HG03095 (cell line): ENCODE data around the gene KLHDC8B.

Source experiments
- ATAC-seq: cut with Tn5 transposase; IDR thresholded peaks from one replicate; pipeline ENCODE4 v1.9.1; 2021; ENCODE audit warnings: moderate library complexity; ENCODE audit not compliant: unreplicated experiment

Gene KLHDC8B

DNA sequence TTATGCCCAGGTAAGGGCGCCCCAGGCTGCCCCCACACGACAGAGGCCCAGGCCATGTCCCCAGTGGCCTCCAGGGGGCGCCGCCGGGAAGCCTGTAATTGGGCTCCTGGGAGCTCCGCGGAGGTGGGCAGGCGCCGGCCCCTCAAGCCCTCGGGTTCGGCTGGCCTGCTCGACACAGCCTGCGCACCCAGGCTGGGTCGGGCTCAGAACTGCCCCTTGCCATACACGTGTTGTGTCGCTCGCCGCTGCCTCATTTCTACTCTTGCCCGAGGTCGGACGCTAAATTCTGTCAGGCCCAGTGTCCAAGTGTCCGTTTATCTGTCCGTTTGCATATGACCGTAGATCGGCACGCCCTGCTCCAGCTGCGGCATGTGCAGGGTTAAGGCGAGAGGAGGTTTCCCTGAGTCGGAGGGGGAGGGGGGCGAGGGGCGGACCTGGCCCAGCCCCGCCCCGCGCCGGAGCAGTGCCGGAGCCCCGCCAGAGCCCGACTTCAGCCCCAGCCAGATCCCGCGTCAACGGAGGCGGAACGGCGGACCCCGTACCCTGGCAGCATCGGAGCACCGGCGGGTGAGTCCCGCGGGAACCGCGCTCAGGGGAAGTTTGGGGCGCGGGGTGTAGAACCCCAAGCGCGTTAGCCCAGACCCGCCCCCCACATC lies at the start of gene KLHDC8B:
Gene KLHDC8B (plus strand): TSS at position 480 of the 656 bp plus-strand sequence. CDS start 1,172 bp downstream, outside the sequence.
- ATAC-seq: peak; percentile 47

DNA sequence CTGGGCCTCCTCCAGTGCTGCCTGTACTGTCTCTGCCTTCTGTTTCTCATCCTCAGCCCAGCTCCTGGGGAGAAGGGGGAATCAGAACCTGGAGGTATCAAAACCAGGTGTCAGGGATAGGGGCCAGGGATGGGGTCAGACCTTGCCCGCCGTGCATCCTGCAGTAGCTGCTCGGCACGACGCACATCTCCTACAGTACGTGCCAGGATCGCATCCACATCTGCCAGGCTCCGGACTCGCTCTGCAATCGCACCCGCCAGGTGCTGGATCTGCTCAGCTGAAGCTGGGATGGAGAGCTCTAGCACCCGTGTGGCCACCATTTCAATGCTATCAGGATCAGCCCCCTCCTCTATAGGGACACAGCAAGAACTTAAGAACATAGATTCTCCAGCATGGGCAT lies 49.4 kb upstream of the KLHDC8B start:
- no peak for ATAC-seq

DNA sequence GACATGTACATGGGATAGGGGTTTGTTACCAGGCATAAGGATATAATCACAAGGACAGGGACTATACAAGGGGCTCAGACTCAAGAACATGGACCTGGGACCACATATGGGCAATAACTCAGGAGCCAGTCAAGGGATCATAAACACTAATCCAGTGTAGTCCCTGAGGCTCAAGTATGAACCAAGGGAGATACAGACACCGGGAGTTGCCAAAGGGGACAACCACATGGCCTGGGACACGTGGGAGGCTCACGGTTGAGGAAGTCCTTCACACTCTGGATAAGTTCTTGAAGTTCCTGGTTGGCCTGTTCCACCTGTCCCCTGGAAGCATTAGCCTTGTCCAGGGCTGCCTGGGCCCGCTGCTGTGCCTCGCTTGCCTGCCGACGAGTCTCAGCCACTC lies 48.9 kb upstream of the KLHDC8B start:
- ATAC-seq: no peak

DNA sequence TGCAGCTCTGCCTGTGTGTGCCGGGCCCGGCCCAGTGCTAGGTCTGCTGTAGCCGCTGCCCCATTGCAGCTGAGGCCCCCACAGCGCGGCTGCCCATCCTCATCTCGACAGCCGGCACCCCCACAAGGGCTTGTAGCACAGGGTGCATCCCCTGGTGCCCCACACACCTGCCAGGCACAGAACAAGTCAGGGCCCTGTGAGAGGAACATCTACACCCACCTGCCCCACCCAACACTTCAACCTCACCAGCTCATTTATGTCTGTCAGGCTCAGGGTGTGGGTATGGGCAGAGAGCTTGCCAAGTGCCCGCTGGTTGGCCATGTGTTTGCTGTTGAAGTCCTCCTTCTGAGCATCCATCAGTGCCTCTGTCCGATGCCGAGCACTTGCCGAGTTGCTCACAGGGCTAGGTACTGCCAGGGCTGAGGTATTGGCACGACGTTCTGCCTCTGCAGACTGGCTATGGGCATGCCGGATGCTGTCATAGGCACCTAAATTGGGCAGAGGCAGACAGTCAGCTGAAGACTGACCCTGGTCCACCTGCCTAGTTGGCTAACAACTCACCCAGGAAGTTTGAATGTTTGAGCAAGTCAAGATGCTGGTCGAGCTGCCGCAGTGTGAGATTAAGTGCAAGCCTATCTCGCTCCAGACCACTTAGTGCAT lies 48.4 kb upstream of the KLHDC8B start:
- ATAC-seq: no peak

DNA sequence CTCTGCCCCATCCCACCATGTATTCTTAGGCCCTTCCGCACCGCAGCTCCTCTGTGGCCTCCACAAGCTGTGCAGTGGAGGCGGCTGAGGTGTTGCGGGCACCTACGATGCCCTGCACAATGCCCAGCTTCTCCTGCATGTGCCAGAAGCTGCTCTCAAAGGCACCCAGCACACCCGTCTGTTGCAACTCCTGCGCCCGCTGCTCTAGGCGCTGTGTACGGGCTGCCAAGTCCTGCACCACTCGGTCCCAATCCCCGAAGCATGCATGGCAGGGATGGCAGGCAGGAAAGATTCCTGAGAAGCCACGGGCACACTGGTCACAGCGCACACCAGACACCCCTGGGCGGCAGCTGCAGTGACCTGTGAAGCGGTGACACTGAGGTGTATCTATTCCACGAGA lies 47.7 kb upstream of the KLHDC8B start:
- ATAC-seq: no peak

DNA sequence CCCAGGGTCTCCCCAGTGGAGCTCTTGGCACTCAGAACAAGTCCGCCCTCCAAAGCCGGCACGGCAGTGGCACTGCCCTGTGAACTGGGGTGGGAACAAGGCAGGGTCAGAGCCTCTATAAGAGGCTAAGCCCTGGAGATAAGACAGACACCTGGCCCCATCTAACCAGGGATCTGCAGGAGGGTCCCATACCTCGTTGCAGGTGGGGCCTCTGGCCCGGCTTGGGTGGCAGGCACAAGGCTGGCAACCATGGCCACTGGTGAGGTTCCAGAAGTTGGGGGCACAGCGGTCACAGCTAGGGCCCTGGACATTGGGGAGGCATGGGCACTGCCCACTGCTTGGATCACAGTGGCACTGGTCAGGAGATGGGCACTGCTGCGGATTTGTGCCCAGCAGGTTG lies 47.2 kb upstream of the KLHDC8B start:
- ATAC-seq: no peak

DNA sequence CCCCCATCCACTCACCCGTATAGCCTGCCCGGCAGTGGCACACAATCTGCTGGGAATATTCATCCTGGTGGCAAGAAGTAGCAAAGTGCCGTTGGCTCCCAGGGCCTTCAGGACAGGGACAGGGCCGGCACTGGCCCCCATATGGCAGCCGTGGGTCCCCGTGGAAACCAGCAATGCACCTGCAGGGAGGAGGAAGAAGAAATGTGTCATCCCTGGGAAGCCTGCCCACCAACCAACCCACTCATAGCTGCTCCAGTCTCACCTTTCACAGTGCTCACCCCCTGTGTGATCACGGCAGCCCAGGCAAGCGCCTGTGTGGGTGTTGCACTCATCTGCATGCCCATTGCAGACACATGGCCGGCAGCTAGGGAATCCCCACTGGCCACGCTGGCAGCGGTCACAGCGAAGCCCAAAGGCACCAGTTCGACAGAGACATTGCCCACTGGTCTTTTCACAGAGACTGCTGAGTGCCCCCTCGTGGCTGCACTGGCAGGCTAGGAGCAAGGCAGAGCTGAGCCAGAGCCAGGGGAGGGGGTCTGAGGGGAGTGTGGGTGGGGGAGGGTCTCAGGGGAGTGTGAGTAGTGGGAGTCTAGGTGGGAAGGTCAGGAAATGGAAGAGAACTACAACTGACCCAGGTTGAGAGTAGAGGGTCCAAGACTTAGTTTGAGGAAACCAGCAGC lies 46.3 kb upstream of the KLHDC8B start:
- no peak for ATAC-seq

DNA sequence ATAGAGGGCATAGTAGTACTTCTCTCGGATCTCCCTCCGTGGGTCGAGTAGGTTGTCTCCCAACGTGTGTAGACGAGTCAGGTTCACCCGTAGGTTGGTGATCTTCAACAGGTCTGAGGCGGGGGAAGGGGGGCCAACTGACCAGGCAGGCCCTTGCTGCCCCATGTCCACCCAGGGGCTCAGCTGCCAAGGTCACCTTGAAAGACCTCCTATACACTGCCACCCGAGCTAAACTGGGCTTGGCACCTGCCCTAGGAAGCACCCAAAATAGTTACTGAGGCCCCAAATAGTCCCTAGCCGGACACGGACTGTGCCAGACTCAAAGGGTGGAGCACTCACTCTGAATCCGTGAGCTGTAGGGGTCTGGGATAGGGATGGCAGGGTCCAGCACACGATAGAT lies 40.4 kb upstream of the KLHDC8B start:
- no peak for ATAC-seq

DNA sequence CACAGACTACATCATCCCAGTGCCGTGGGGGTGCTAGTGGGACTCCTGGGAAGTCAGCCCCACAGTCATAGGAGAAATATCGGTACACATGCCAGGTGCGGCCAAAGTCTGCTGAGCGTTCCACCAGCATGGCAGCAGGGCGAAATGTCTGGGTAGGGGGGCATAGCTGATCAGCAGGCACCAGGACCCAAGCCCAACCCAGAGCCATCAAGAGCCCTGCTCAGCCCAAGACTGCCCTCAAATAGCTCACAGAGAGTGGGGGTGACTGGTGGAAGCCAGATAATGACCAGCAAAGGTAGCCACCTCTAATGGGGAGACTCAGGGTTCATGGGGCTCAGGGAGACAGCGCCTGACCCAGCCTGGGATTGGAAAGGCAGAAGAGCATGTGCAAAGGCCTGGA lies 39.8 kb upstream of the KLHDC8B start:
- no peak for ATAC-seq

DNA sequence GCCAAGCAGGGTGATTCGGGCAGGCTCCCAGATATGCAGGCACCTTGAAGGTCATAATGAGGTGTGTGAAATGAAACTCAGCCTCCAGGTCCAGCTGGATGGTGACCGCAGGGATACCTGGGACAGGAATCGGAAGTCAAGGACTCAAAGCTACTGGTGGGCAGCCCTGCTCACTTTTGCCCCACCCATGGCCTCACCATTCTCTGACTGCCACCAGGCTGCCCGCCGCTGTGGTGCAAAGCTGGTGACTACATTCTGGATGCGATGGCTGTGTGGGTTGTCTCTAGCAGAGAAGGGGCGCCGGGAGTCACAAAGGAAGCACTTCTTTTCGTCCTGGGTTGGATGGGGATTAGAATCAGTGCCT lies 39.3 kb upstream of the KLHDC8B start:
- no peak for ATAC-seq

DNA sequence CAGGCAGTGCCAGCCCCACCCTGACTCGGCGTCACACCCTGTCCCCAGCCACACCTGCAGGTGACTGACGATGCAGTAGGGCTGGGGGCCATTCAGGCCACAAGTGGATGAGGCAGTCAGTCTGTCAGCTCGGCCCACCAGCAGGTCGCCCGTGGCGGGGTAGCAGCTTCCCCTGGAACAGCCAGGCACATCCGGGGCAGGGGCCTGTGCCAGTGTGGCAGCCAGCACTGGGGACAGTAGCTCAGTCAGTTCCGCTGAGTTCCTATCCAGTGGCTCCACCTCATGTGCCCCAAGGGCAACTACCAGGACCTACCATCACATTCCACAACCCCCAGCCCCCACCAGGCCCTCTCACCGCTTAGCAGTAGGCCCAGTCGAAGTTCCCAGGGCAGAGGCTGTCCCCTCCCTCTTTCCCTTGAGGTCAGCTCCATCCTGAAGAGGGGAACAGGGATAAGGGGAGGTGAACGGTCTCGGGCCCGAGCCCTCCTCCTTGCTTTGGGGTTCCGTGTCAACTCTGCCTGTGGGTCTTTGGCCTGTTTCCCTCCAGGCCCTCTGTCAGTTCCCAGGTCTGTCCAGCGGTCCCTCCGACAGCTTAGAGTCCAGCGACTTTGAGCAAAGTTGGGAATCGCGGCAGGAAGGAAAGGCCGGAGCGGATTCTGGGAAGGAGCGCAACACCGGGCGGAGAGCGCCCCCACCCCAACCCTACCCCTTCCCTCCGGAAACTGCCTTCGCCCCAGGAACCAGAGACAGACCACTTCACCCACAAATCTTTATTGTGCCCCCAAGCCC lies 38.8 kb upstream of the KLHDC8B start, which contains the start of gene LAMB2:
Gene LAMB2 (minus strand): TSS at position 614 of the 789 bp plus-strand sequence. CDS start 183 bp downstream, at position 431.
- ATAC-seq: no peak

DNA sequence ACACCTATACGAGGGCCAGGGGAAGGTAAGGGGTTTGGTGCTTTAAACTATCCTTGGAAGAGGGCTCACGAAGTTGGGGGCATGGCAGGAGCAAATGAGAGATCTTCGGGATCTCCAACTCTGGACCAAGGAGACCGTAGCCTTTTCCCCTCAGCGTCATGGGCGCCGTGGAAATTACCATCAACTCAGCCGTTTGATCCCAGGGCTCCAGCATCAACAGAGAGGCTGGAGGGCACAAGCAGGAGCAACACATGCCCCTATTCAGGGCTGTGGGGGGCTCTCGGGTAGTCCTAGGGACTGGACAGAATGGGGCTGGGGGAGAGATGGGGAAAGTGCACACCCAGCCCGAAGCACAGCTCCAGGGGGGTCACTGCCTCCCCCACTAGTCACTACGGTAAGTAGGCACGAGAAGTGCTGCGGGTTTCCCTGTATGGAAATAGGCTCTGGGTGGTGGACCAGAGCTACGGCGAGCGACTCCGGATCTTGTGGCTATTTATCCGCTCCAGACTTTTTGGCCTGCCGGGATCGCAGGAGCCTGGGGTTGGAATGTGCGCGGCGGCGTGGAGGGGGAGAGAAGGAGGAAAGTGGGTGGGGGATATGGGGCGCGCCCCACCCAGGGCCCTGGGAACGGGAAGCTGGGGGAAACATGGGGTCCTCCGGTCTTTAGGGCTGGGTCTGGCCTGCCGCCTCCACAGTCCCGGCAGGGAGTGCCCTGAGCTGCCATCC lies 38.0 kb upstream of the KLHDC8B start:
- no peak for ATAC-seq

DNA sequence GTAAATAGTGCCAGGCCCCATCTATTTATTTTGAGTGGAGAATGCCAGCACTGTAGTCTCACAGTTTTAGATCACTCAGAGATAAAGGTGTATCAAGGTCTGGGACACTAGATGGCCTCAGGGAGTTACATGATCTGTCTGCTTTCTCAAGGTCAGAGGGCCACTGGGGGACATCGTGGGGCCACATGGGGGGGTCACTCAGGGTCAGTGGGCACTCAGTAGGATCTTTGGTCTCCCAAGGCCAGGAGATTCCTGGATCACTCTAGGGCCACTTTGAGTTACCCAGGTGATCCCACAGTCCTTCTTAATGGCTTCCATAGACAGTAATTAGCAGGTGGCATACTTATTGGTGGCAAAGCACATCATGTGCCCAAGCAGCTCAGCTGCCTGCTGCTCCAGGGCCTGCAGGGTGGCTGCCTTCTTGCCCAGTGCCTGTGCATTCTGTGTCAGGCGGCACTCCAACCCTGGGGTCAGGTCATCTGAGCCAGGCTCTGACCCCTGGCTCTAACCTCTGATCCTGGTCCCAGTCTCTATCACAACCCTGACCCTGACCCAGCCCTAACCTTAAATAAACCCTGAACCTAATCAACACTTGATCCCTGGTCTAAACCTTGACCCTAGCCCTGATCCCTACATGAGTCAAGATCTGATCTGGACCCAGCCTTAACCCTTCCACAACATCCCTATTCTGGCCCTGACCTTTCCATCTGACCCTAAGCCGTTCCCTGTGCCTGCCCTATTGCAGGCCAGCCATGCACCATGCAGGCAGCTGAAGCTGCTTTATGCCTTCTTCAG lies 36.7 kb upstream of the KLHDC8B start:
- no peak for ATAC-seq

DNA sequence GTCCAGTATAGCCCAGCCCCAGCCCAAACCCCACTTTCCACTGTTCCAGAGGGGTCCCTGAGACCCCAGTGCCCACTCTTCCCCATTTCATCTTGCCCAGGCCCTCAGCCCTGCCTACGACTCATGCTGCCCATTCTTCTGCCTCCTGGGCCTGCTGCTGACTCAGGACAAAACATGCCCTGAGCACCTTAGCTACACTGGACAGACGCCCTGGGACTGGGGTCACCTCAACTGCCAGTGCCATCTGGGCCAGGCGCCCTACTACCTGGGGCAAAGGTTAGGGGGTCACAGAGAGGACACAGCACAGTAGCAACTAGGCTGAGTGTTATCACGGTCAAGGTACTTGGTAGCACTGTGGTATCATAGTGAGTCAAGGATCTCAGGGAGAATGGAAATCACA lies 35.9 kb upstream of the KLHDC8B start:
- ATAC-seq: no peak

DNA sequence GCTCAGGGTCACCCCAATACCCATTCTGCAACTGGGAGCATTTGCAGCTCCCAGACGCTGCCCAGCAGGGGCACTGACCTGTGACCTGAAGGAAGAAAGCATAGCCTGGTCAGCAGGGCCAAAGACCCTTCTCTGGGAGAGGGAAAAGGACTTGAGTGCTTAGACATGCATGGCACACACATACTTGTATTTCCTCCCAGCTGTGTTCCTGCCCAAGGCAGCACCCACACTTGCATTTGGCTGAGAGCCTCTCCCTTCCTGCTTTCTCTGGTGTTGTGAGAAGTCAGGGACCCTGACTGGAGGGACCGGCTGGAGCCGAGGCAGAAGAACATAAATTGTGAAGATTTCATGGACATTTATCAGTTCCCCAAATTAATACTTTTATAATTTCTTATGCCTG lies 31.3 kb upstream of the KLHDC8B start:
- no peak for ATAC-seq

DNA sequence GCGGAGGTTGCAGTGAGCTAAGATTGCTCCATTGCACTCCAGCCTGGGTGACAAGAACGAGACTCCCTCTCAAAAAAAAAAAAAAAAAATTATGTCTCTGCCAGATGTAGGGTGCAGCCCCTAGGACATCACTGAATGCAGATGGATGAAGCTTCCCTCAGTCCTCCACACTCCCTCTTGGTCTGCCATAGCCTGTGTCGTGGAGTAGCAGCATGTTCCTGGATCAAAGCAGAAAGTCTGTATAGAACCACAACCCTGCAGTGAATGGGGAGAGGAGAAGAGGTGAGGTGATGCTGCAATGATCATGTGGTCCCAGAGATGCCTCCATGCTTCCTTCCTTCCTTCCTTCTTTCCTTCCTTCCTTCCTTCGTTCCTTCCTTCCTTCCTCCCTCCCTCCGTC lies 23.2 kb upstream of the KLHDC8B start:
- ATAC-seq: no peak

DNA sequence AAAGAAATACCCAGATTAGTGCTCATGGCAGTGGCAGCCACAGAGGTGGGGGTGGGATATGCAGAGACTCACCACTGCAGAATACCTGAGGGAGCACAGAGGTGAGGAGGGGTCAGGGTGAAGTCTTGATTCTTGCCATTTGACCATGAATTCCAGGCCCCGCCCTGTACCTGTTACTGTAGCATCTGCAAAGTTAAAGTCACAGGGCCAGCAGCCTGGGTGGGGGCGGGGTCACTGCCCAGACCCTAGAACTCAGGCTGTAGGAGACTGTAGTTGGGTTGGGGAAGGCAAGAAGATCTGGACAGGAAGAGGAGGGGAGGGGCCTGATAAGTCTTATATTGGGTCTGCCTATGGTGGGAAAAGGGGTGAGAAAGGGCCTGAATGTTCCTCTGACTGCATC lies 19.8 kb upstream of the KLHDC8B start:
- no peak for ATAC-seq

DNA sequence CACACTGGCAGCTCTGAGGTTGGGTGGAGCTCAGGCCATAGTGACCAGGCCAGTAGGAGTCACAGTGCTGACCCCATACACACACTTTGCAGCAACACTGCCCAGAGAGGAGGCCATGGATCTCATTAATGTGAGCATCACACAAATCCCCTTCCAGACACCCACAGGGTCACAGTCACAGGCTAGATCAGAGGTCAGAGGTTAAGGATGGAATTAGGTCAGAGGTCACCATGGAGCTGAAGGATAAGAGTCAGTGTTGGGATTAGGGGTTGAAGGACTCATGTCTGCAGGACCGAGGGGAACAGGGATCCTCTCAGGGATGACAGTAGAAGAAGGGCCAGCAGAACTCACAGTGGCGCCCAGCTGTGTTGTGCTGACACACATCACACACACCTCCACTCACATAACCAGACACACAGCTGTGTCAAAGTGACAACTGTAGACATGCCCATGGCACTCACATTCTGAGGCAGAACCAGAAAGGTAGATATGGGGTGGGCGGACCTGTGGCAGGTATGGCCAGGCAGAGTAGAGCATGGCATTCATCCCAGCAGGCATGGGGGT lies 18.0 kb upstream of the KLHDC8B start:
- ATAC-seq: no peak

DNA sequence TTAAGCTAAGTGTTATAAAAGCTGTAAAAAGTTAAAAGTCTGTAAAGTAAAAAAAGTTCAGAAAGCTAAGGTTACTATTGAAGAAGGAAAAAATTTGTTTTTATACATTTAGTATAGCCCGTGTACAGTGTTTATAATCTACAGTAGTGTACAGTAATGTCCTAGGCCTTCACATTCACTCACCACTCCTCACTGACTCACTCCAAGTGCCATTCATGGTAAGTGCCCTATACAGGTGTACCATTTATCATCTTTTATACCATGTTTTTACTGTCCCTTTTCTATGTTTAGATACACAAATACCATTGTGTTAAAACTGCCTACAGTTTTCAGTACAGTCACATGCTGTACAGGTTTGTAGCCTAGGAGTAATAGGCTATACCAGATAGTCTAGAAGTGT lies 14.1 kb upstream of the KLHDC8B start:
- no peak for ATAC-seq
